ENCODE data around the gene THAP4.
A peak's percentile ranks its signal among the peaks of the same experiment; 100 is the strongest.

Gene THAP4, protein sequence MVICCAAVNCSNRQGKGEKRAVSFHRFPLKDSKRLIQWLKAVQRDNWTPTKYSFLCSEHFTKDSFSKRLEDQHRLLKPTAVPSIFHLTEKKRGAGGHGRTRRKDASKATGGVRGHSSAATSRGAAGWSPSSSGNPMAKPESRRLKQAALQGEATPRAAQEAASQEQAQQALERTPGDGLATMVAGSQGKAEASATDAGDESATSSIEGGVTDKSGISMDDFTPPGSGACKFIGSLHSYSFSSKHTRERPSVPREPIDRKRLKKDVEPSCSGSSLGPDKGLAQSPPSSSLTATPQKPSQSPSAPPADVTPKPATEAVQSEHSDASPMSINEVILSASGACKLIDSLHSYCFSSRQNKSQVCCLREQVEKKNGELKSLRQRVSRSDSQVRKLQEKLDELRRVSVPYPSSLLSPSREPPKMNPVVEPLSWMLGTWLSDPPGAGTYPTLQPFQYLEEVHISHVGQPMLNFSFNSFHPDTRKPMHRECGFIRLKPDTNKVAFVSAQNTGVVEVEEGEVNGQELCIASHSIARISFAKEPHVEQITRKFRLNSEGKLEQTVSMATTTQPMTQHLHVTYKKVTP

DNA sequence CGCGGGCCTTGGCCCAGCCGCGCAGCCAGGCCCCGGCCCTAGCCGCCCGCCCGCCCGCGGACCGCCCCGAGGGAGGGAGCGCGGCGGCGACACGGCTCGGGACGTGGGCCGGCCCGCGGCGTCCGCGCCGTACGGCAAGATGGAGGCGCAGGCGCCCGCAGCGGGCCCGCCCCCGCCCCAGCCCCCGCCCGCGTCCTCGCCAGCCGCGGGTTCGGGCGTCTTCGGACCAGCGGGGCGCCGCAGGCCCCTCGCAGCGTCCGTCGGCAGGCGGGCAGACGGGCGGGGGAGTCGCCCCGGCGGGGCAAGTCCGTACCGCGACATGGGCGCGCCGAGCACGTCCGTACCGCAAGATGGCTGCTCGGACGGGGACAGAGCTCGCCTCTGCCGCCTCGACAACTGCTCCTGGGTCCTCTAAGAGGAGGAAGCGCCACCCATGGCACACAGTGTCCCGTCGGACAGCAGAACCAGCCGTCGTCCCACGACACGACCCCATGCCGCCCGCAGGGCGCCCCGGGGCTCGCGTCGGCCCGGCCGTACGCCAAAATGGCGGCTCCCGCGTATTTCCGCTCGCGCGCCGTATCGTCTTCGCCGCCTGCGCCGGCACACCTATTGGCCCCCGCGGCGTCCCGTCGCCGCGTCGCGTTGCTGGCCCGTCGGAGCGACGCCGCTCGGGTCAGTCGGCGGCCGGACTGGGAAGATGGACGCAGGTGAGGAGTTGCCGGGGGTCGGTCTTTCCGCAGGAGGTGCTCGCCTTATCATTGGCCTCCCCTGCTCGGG is at the start of gene THAP4, which contains the start of gene ATG4B:
TSS of gene THAP4 (minus strand) at position 141 of the 777 bp plus-strand sequence. CDS start 141 bp downstream, outside the sequence.
TSS of gene ATG4B (plus strand) at position 676 of the 777 bp plus-strand sequence. CDS start at position 698, 22 bp downstream.
- DNase-seq, result peak; percentile 90

DNA sequence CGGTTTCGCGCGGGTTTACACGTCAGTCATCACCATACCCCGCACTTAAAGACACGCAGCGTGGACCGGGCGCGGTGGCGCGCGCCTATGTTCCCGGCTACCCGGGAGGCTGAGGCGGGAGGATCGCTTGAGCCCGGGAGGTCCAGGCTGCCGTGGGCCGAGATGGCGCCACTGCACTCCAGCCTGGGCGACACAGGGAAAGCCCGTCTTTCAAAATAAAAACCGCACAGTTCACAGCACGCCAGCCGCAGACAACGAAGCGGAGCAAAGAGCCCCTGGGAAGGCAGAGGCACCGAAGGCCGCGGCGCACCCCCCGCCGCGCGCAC is 49.3 kb upstream of the THAP4 start:
- DNase-seq, result no peak

GRCh38 chr2:241680827-241681599 is 44.1 kb upstream of the THAP4 start:
- no peak for DNase-seq

DNA sequence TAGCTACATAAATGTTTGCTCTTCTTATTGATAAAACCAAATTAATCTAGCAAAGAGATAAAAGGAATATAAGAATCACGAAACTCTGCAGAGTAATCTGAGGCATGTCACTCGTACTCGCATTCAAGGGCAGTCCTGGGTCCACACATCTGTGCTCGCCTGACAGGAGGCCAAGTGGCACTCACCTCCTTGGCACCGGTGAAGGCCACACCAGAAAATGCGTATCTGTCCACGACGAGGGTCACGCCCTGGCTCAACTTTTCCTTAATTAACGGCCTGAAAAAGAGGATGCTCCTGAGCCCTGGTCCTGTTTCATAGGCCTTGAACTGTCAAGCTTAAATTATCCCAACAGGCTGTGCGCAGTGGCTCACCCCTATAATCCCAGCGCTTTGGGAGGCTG is 43.1 kb upstream of the THAP4 start:
- DNase-seq, result no peak

DNA sequence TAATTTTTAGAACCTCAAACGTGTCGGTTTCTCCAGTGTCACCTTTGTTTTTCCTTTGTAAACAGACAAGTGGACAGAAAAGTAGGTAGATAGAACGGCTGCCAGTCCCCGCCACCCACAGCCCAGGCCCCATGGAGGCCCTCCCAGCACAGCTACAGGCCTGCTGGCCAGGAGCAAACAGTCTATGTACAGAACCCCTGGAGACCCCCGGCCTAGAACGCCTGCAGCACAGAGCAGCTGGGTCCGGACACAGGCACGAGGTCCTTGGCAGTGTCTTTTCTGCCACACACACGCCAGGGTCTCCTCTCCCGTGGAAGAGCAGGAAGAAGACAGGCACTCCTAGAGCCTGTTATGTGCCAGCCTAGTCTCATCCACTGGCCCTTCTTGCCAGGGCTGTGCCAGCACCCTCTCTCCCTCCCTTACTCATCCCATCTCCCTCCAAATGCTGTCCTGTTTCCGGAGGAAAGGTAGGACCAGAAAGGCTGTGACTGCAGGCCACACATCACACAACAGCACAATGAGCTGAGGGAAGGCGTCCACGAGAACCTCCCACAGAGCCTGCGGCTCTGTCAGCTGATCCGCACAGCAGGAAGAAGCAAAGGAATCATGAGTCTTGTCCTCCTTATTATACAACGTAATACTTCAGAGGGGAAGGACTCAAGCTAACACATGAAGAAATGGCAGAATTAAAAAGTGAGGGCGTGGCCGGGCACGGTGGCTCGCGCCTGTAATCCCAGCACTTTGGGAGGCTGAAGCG is 42.0 kb upstream of the THAP4 start:
- DNase-seq, result no peak

GRCh38 chr2:241678307-241678706 is 41.3 kb upstream of the THAP4 start:
- DNase-seq, result no peak

- DNase-seq, result no peak
Measured at GRCh38 chr2:241677392-241677791, 40.4 kb upstream of the THAP4 start.

GRCh38 chr2:241676665-241677064 is 39.7 kb upstream of the THAP4 start:
- no peak for DNase-seq

- DNase-seq, result no peak
Measured at GRCh38 chr2:241675885-241676284, 38.9 kb upstream of the THAP4 start.

- DNase-seq, result peak; percentile 25
Measured at GRCh38 chr2:241673797-241674725, 37.1 kb upstream of the THAP4 start.

DNA sequence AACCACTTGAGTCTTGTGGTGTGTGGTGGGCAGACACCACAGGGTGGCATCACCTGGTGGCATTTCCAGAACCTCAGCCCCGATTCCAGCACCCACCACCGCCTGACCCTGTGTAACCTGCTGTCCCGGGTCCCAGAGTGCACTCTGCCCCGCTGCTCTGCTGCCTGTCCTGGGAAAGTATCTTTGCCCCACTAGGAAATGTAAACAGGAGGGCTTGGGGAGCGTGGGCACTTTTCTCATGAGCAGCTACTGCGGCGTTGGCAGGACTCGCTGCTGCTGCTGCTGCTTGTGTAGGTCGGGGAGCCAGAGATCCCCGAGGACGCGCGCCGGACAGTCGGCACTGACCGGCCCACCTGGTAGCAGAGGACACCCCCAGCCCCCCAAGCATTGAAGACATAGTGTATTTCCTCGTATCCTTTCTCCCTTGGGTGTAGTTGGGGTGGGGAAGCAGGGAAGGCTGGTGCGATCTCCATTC is 36.3 kb upstream of the THAP4 start:
- no peak for DNase-seq

DNA sequence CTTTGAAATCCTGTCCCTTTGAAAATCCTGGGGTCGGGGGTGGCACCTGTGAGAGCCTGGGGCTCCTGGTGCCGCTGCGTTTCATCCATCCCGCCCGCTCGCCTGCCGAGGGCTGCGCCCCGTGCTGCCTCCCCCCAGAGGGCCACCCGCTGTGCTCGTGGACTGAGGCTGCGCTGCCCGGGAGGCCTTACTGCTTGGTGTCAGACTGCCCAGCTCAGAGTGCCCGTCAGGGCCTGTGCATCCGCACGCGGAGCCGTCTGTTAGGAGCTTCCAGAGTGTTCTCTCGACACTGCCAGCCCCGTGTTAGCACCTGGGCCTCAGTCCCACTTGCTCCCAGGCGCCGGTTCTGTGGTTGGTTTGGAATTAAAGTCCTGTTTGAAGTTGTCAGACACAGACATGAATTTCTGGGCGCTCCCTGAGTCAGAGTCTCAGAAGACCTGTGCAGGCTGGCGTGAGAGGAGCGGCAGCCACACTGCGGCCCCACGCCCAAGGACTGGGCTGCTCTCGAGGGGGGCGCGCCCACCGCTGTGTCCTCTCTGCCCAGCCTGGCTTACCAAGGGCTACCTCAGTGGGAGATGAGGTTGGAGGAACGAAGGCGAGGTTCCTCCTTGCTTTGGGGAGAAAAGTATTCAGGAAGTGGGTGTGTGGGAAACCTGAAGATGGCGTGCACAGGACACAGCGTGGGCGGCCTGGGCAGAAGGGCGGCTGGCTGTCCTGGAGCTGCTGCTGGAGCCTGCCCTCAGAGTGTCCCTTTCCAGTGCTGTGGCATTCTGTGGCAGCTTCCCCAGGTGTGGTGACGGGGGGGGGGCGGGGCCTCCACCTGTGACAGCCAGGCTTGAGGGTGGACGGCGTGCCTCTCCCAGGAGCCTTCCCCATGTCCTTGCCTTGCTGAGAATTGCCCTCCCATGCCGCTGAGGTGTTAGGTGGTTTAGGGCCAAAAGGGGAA is 35.6 kb upstream of the THAP4 start:
- no peak for DNase-seq

GRCh38 chr2:241671457-241672240 is 34.7 kb upstream of the THAP4 start:
- no peak for DNase-seq

DNA sequence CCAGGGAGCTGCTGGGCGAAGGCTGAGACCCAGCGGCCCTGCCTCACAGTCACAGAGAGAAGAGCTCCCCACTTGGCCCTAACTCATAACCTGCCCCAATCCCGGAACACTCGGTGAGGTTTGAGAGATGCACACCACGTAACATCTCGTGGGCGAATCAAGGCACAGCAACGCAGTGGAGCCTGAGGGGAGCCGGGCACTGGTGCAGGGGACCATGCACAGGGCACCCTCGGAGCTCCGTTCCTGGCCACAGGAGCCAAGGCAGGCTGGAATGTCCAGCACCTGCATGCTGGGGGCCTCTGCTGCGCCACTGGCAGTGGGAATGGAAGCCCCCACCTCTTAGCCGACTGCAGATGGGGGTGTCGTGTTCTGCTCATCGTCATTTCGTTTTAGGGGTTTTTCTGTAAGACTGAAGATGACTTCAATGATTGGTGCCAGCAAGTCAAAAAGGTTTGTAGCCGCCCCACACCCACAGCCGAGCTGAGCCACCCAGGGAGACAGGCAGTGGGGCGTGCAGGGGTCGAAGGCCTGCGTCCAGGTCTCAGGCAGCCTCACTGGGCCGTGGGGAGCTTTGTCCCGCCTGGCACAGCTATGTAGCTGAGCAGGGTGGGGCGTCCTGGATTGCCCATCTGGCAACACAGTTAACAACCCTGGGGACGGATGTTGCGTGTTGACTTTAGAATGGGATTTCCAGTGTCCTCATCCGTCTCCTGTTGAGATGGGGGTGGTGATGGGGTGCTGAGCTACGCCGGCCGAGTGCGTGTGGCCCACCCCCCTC is 33.6 kb upstream of the THAP4 start:
- DNase-seq, result no peak

DNA sequence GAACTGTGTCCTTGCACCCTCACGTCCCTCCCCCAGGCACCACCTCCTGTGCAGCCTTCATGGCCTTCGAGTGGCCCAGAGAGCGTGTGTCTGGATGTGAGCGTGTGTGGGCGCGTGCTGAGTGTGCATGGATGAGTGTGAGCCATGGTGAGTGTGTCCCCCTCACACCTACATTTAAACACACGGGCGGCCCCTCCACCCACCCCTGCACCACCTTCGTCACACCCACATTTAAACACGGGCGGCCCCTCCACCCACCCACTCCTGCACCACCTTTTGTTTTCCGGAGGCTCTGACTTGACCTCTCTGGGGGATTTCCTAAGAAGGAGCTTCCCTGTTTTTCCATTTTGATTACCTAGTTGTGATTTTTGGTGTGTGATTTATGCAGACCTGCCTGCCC is 31.9 kb upstream of the THAP4 start:
- DNase-seq, result no peak

DNA sequence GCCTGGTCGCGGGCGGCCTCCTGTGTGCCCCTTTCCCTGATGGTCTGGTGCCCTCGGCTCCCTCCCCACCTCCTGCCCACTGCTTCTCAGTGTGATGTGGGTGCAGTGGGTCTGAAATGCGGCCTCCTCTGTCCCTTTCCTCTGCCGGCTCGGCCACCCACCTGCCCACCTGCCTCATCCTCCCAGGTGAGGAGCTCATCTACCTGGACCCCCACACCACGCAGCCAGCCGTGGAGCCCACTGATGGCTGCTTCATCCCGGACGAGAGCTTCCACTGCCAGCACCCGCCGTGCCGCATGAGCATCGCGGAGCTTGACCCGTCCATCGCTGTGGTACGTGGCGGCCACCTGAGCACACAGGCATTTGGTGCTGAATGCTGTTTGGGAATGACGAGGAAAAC is 31.4 kb upstream of the THAP4 start:
- DNase-seq, result no peak

- DNase-seq, result no peak
Measured at GRCh38 chr2:241666627-241667400, 29.9 kb upstream of the THAP4 start.

Measured in DMS53 (cell line).